Uterus (tissue), 2 donors: Measurements from ENCODE around the gene MIPOL1.

Source experiments
- CTCF ChIP-seq, 4 experiments: fragments of 200-600 bp in 2 of 4; fragments of 450-650 bp in 2 of 4; sonication (generic) in 2 of 4; IDR thresholded peaks; one replicate each; pipeline ENCODE4 v1.5.1; 2016 to 2019; ENCODE audit warnings: antibody characterized with exemption in 4 of 4, mild to moderate bottlenecking in 2 of 4, moderate library complexity in 1 of 4
- POLR2A ChIP-seq, 2 donors: fragments of 450-650 bp; IDR thresholded peaks; one replicate each; pipeline ENCODE4 v1.6.1; 2016; ENCODE audit warnings: antibody characterized with exemption in 2 of 2, mild to moderate bottlenecking in 1 of 2, moderate library complexity in 1 of 2

DNA sequence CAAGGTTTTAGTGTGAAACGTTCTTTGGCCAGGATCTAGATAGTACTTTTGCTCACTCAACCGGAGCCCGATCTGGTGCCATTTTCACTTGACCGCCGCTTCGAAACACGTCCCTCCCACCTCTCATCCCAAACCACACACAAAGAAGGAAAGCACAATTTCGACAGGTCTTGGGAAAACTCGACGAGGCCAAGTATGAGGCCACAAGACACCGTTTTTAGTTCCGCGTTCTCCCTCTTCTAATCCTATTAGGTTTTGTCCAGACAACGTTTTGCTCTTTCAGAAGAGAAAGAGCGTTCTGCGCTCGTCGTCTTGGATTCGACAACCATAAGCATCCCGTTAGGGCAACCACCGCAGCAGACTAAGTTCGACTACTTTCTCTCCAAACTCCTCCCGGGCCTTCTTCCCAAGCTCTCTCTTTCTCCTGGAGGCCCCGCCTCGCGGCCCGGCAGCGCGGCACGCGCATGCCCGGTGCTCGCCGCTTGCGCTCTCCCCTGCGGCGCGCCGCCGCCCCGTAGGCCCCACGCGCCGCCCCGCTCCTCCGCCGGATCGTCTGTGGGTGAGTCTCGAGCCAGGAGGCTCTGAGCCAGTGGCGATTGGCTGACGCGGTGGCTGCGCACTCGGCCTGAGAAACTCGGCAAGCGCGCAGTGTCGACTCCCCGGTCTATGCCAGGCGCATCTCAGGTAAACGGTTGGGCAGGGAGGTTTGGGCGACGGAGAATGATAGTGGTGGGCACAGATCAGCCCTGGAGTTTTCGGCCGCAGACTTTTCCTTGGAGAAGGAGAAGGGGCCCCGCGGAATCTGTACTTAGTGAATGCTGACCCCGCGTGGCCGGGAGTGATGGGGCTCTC lies at the start of gene MIPOL1:
- TF ChIP-seq CTCF (IDR thresholded peaks at IDR 0.05) (peak; percentile 14 to 57 (median 28)), POLR2A (IDR thresholded peaks at IDR 0.05) (peak; percentile 55 to 67)
